T-helper 1 cell treated with Interleukin-12 subunit alpha and Interleukin-12 subunit beta and Interleukin-4 antibody, amounts not matched to agents 30 ng/mL and 1 ng/mL, for 36 hours (primary cell): ENCODE data around the gene ROGDI. TPM values are rescaled to one million over a fixed set of nuclear protein-coding genes. Genes with fewer than 3 reads are reported as not detected.

Experiments used
- intact Hi-C: fragments of 100-400 bp; cut with micrococcal nuclease; formaldehyde crosslinking; loops from one replicate; pipeline ENCODE4 v1.15.1; 2024
- total RNA-seq: library from RNA; stranded (reverse); gene quantifications from 2 replicates; pipeline ENCODE4 v1.2.3, GENCODE V29; 2022

The ROGDI gene
- total RNA-seq, 1 donor from 2014 or later = 5.5 TPM

DNA sequence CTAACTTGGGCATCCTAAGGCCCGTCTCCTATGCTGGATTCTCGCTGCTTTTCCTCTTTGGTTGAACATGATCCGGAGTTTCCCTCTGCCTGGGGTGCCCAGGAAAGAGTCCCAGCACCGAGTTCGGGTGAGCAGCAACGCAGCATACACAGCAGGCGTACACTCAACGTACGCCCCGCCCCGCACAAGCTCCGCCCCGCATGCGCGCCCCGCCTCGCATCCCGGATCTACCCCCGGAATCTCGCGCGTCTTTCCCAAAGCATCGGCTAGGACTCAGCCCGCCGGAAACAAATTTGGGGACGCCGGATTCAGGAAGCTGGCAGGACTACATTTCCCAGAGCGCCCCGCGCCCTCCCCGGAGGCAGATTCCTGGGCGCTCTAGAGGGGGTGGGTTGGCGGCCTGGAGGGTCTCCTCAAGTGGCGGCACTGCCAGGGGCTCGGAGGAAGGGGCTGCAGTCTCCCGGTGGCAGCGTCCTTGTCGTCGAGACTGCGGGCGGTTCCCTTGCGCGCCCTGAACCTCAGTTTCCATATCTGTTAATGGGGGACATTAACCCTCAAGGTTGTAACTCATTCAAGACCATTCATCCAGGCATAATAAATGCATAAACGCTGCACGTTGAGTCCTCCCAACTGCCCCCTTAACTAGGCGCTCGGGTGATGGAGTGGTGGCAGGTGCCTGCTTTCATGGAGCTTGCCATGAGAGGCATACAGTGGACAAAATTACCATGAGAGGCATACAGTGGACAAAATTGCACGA, 33.7 kb downstream of the ROGDI start:
- intact Hi-C loops = loop anchor here (1.0 to 10.0 kb wide), 8 partner anchors 34 to 326 kb away; partner anchors contain the start of genes ALG1, EEF2KMT, HMOX2 and MGRN1

GRCh38 chr16:4767872-4768548, 34.4 kb downstream of the ROGDI start:
- intact Hi-C loops = loop anchor here (1.0 to 10.0 kb wide), 13 partner anchors 34 to 352 kb away; partner anchors contain the start of genes ALG1, ANKS3, CORO7 and DNAAF8

DNA sequence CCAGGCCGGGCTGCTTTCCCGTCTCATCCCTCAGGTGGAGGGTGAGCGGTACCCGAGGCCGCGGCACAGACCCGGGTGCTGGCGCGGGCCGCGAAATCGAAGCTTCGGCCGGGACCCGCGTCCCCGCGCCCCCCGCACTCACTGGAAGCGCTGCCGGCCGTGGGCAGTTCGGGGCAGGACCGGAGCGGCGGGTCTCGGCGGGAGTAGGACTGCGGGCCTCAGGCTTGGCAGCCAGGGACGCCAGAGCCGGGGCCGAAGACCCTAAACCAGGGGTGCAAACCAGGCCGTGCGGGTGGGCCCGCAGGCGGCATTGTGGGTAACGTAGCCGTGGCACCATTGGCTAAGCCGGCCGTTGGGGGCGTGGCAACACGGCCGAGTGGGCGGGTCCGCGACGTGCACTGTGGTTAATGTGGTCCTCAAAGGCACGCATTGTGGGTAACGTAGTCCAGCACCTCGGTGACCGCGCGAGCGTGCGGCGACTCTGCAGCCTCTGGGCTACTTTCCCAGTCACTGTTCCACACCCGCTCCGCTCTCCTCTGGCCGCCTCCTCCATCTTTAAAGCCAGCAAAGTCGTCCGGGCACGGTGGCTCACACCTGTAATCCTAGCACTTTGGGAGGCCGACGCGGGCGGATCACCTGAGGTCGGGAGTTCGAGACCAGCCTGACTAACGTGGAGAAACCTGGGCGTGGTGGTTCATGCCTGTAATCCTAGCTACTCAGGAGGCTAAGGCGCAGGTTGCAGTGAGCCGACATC, 35.4 kb downstream of the ROGDI start, which contains the start of gene ZNF500:
ZNF500 (minus strand) TSS at position 288 of the 754 bp plus-strand sequence. CDS start 1,184 bp downstream, outside the sequence.
- intact Hi-C loops = loop anchor here (1.0 to 10.0 kb wide), 10 partner anchors 33 to 351 kb away; partner anchors contain the start of genes ANKS3, CORO7, DNAAF8 and EEF2KMT

DNA sequence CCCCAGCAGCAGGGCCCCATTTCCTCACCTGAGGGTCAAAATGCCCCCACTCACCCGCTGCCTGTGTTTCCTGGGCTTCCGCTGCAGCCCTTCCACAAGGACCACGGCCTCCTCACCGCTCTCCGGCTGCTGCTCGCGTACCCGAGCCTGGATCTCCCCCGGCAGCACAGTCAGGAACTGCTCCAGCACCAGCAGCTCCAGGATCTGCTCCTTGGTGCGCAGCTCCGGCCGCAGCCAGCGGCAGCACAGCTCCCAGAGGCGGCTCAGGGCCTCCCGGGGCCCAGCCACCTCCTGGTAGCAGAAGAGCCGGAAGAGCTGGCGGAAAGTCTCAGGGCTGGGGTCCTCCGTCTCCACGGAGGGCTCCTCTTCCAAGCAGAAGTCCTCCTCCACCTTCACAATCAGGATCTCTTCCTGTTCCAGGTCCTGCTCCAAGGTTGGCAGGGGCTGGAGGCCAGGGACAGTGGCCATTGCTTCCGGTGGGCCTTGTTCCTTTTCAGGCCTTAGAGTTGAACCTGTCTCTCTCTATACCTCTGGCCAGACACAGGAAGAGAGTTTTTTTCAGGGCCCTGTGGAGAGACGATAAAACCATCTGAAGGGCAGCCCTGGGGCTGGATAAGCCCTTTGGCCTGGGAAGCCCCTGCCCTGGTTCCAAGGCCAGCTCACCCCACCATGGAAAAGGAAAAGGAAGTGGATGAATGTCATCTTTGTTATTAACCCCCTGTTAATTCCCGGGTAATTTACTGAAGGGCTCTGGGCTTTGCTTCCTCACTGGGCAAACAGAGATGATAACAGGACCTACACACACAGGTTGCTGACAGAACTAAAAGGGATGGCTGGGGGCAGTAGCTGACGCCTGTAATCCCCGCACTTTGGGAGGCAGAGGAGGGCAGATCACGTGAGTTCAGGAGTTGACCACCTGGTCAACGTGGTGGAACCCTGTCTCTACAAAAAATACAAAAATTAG, 36.6 kb downstream of the ROGDI start:
- intact Hi-C loops = loop anchor here (1.0 to 10.0 kb wide), 5 partner anchors 88 to 329 kb away; partner anchors contain the start of genes EEF2KMT, HMOX2 and NAGPA

GRCh38 chr16:4763791-4764190, 38.6 kb downstream of the ROGDI start:
- intact Hi-C loops = loop anchor here (10.0 kb wide), 1 partner anchor 331 kb away; the partner anchor contains the start of gene EEF2KMT

- intact Hi-C loops = loop anchor here (10.0 kb wide), 1 partner anchor 333 kb away; the partner anchor contains the start of gene EEF2KMT
These were observed 40.2 kb downstream of the ROGDI start for GRCh38 chr16:4762205-4762604.

DNA sequence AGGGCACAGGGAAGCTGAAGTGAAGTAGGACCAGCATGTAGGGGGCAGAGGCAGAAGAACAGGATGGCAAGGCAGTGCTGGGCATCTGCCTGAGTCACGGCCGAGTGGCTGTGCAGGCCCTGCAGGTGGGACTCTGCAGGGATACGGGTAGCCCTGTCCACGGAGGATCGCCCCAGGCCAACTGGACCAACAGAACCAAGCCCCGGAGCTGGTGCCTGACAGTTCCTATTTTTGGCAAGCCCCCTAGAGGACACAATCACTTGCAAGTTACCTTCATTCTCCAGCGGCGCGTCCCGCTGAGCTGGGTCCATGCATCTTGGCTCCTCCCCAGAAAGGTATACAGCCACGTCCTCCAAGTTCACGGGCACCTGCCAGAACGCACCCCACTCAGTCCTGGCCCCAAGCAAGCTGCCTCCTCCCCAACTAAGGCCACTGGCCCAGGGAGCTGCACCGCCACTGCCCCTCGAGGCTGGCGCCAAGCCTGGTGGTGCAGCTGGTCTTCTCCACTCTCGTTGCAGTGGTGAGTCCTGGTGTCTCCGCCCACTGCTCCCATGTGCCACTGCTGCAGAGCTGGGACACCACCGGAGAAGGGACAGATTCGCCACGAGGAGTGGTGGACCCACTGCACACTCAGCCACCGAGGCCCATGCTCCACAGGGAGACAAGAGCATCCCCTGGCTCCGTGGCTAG, 42.1 kb downstream of the ROGDI start:
- intact Hi-C loops = loop anchor here (10.0 kb wide), 1 partner anchor 334 kb away; the partner anchor contains the start of gene EEF2KMT

- intact Hi-C loops = no loop called here
These were observed 46.7 kb downstream of the ROGDI start for GRCh38 chr16:4755687-4756086.

DNA sequence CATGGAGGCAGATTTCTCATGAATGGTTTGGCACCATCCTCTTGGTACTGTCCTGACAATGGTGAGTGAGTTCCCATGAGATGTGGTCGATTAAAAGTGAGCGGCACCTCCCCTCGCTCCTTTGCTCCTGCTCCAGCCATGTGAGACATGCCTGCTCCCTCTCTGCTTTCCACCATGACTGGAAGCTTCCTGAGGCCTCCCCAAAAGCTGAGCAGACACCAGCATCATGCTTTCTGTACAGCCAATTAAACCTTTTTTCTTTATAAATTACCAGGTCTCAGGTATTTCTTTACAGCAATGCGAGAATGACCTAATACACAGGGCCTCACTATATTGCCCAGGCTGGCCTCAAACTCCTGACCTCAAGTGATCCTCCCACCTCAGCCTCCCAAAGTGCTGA, 47.6 kb downstream of the ROGDI start:
- intact Hi-C loops = no loop called here

DNA sequence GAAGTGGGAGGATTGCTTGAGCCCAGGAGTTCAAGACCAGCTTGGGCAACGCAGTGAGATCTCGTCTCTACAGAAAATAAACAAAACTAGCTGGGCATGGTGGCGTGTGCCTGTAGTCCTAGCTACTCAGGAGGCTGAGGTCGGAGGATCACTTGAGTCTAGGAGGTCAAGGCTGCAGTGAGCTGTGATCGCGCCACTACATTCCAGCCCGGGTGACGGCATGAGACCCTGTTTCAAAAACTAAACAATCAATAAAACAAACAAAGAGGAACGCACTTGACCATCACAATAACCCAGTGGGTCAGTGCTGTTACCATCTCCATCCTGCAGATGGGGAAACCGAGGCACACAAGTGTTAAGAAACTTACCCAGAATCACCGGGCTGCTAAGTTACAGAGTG, 49.2 kb downstream of the ROGDI start:
- intact Hi-C loops = no loop called here

DNA sequence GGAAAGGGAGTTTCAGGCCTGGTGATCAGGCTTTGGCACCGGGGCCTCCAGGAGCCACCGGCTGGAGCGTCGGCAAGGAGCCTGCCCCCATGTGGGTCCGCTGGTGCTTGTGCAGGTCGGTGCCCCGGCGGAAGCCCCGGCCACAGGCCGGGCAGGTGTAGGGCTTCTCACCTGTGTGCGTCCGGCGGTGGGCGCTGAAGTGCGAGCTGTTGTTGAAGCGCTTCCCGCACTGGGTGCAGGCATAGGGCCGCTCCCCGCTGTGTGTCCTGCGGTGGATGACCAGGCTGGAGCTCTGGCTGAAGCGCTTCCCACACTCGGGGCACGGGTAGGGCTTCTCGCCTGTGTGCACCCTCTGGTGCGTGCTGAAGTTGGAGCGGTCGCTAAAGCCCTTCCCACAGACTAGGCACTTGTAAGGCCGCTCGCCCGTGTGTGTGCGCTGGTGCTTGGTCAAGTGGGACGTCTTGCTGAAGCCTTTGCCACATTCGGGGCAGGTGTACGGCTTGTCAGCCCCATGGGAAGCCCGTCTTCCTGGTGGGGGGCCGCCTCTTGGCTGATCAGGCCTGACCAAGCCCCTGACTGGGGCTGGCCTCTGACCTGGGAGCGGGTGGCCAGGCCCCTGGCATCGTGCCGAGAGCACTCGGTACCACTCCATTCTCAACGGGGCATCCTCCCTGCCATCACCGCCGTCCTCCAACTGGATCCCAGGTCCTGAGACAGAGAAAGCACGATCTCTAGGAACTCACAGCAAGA, 49.9 kb downstream of the ROGDI start:
- intact Hi-C loops = no loop called here

GRCh38 chr16:4750896-4751295, 51.5 kb downstream of the ROGDI start:
- intact Hi-C loops = no loop called here

GRCh38 chr16:4749700-4750257, 52.7 kb downstream of the ROGDI start:
- intact Hi-C loops = no loop called here

DNA sequence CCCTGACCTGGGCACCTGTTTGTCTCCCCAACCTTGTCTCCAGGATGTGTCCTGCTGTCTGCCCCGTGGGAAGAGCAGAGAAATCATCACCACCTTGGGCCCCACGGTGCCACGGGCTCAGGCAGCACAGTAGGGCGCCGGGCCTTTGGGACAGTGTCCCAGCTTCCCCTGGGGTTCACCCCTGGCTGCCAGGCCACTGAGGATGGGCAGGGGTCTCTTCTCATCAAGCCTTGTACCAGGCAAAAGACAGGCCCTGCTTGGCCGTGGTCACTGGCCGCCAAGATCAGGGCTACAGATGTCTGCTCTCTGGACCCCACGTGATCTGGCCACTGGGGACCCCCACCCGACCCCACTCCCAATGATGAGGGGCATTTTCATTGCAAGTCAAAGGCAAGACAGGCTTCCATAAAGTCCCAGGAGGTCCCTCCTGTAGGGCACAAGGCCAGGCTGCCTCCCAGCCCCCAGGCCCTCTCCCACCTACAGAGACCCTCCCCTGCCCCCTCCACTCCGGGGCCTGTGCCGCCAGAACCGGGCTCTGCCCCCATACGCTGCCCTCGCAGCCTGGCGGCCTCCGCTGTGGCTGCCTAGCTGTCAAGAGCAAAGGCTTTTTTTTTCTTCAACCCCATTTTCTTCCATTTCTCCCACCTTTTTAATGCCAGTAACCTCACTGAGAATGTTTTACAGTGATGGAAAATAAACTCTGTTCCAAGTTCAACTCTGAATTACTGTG, 53.6 kb downstream of the ROGDI start:
- intact Hi-C loops = no loop called here

DNA sequence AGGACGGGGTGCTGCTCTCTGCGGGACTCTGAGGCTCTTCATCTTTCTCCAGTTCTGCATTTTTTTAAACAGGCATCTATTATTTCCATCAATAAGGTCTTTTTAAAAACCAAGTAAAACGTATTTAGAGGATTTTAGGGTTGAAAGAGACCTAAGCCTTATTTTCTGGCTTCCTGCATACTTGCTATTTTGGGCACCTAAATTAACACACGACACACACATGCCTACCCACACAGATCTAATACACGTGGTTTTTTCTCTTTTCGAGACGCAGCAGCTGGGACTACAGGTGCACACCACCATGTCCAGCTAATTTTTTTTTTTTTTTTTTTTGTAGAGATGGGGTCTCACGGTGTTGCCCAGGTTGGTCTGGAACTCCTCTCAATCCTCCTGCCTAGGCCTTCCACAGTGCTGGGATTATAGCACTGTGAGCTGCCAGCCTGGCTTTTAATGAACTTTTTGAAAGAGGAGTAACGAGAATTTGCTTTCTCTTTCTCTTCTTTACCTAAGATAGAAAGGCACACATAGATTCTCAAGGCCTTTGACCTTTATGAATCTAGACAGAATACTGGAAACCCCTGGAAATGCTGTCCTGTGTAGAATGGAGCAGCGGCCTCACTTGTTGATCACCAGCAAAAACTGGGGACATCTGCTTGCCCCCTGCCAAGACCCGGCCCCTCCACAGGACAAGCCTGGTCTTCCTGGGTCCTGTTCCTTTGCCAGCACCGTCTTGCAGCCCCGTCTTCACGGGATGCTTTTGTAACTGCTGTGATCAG, 54.3 kb downstream of the ROGDI start:
- intact Hi-C loops = no loop called here

DNA sequence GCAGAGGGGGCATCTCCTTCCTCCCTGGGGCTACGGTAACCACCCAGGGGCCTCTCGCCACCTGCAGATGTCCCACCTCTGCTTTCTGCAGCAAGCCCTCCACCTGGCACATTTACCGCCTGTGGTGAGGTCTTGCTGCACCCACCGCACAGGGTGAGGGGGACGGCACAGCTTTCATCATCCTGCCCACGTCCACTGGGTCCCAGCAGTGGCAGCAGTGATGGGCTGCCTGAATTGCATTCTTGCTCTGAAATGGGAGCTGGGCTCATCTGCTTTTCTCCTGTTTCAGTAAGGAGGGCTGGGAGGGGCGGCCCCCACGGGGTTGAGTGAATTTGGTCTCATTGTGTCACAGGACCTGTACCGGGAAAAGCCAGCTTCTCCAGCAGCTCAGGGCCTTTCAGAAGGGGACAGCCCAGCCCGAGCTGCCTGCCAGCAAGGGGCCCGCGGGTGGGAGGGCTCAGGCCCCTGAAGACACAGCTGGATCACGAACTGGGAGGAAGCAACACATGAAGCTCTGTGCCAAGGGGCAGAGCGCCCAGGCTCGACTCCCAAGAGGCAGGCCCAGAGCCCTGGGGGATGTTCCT, 55.4 kb downstream of the ROGDI start:
- intact Hi-C loops = no loop called here
